Activated T-cell treated with anti-CD3 and anti-CD28 coated beads for 1 hour (primary cell): ENCODE data around the gene GPRC5C.
"Not testable (repeated sequence)": the region's sequence is repeated elsewhere in the genome, so short reads cannot be mapped to it uniquely, and the experiment has no call there.

Source experiments
- DNase-seq: peaks from one replicate; pipeline ENCODE4 v3.0.0-alpha.2; 2020; ENCODE audit warnings: low read depth

Gene GPRC5C

DNA sequence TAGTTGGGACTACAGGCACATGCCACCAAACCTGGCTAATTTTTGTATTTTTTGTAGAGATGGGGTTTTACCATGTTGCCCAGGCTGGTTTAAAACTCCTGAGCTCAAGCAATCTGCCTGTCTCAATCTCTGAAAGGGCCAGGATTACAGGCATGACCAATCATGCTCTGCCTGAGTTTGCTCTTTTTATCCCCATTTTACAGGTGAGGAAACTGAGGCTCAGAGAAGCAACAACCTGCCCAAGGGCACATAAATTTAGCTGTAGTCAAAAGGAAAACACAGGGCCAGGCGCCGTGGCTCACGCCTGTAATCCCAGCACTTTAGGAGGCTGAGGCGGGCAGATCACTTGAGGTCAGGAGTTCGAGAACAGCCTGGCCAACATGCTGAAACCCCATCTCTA is 26.6 kb upstream of the GPRC5C start:
- not testable (repeated sequence) for DNase-seq

DNA sequence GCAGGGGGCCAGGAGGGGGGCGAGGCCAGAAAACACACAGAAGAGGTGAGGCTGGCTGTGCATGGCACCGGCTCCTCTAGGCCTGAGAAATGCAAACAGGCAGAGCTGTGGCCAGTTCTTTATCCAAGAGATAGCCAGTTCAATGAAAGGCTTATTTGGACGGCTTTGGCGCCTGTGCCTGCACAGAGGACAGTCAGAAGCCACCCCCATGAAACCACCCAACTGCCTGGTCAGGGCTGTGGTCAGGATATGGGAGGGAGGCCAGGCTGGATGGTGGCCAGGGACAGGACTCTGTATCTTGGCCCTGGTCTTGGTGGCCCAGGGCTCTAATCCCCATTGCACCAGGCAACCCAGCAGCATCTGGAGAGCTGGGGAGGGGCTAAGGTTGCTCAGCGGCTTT is 24.5 kb upstream of the GPRC5C start:
- DNase-seq: no peak

DNA sequence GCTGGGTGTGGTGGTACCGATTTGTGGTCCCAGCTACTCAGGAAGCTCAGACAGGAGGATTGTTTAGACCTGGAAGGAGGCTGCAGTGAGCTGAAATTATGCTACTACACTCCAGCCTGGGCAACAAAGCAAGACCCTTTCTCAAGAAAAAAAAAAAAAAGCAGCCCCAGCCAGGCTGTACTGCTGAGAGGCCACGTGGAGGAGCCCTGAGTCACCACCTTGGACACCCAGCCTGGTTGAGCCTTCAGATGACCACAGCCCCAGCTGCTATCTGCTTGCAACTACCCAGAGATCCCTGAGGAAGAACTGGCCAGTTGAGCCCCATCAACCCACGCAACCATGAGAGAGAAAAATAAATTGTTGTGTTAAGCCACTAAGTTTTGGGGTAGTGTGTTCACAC is 23.6 kb upstream of the GPRC5C start:
- no peak for DNase-seq

DNA sequence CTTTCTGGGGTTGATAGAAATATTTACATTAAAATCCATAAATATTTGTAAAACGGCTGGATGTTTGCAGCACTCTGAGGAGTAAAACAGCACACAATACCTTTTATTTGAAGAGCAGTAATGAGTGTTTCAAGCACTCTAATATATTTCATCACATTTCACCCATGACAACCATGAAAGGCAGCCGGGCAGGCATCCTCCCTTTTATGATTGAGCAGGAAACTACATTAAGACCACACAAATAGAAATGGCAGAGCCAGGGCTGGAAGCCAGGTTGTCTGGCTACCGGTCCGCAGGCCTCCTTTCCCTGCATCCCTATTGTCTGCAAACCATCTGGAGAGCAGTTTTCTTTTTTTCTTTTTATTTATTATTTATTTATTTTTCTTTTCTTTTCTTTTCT is 23.1 kb upstream of the GPRC5C start:
- DNase-seq: no peak

DNA sequence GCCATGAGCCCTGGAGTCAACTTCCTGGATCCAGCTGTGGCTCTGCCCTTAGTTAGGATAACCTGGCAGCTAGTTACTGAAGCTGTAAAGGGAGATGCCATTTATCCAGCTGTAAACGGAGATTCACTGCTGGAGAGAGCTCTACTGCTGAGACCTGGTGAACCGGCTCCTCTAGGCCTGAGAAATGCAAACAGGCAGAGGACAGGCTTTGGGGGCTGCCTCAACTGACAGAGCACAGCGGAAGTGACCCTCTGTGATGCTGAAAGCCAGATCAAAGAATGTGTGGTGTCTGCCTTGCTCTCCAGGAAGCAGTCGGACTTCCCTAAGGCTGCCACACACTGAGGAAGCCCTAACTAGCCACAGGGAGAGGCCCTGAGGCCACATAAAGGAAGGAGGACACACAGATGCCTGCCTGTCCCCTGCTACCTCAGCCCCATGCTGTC is 21.9 kb upstream of the GPRC5C start:
- DNase-seq: no peak

DNA sequence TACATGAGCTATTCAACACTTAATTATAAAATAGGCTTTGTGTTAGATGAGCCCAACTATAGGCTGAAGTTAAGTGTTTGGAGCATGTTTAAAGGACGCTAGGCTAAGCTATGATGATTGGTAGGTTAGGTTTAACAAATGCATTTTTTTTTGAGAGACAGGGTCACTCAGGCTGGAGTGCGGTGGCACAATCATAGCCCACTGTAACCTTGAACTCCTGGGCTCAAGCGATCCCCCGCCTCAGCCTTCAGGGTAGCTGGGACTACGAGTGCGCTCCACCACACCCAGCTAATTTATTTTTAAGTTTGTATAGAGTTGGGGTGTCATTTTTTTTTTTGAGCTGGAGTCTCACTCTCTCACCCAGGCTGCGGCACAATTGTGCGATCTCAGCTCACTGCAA is 19.3 kb upstream of the GPRC5C start:
- DNase-seq: no peak

DNA sequence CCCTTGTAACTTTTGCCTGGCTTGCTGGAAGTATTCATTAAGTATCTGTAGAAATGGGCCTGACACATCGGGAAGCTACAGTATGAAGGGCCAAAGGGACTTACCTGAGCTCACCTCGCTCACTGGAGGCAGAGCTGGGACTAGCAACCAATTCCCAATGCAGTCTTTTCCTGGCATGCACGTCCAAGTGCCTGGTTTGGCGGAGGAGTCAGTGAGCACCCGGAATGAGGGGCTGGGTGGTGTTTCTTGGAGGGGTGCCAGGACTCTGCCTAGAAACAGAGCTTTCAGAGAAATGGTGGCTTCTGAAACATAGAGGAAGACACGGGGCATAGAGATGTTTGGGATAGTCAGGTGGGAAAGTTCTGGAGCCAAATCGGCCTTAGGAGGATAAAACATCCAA is 18.4 kb upstream of the GPRC5C start:
- DNase-seq: no peak

DNA sequence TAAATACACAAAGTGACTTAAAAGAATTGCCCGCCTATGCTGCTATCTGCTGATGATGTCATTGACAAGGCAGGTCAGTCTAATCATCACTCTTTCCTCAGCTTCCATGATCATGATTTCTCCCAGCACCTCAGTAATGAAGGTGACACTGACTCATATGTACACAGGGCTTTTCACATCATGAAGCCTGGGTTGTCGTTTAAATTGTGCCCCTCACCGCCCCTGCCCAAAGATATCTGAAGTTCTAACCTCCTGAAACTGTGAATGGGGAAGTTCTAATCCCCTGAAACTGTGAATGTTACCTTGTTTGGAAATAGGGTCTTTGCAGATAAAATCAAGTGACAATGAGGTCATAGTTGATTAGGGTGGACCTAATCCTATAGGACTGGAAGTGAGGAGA is 17.4 kb upstream of the GPRC5C start:
- DNase-seq: no peak

DNA sequence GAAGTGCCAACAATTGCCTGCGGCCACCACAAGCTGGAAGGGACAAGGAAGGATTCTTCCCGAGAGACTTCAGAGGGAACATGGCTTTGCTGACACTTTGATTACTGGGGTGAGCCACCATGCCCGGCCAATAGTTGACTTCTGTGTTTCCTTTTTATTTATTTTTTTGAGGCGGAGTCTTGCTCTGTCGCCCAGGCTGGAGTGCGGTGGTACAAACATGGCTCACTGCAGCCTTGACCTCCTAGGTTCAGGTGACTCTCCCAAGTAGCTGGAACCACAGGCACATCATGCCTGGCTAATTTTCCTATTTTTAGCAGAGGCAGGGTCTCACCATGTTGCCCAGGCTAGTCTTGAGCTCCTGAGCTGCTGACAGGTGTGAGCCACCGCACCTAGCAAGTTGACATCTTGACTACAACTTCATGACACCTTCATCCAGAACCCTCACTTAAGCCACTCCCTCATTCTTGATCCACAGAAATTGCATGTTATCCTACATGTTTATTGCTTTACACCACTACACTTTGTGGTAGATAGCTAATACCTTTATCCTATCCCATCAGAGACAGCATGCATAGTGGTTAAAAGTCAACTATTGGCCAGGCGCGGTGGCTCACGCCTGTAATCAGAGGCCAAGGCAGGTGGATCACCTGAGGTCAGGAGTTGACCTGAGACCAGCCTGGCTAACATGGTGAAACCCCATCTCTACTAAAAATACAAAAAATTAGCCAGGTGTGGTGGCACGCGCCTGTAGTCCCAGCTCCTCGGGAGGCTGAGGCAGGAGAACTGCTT is 16.1 kb upstream of the GPRC5C start:
- no peak for DNase-seq

DNA sequence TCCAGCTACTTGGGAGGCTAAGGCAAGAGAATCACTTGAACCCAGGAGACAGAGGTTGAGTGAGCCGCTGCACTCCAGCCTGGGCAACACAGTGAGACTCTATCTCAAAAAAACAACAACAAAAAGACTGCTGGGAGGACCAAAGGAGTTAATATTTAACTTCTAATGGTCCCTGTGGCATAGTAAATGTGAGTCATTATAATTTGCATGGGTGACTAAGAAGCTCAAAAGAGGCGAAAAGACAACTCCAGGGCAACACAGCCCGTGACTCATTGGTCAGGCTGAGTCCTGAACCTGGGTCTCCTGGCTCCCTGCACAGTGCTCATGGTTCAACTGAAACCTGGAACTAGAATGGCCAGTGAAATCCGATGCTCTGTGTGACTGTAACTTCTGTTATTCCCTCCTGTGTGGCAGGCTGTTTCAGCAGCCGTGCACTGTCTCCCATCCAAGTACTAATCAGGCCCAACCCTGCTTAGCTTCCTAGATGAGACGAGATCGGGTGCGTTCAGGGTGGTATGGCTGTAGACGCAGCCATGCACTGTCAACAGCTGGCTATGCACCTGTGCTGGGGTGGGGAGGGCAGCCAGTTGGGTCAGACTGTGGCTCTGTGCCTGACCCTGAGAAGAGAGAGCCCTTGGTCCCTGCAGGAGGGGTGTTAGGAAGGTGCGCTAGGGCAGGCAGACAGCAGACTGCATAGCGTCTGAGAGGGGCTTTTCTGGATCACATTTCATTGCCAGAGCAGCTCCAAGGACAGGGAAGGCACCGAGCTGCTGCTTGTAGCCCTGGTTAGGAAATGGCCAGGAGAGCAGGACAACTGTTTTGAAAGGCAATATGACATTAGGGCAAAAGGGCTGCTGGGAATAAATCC is 14.5 kb upstream of the GPRC5C start:
- DNase-seq: no peak

DNA sequence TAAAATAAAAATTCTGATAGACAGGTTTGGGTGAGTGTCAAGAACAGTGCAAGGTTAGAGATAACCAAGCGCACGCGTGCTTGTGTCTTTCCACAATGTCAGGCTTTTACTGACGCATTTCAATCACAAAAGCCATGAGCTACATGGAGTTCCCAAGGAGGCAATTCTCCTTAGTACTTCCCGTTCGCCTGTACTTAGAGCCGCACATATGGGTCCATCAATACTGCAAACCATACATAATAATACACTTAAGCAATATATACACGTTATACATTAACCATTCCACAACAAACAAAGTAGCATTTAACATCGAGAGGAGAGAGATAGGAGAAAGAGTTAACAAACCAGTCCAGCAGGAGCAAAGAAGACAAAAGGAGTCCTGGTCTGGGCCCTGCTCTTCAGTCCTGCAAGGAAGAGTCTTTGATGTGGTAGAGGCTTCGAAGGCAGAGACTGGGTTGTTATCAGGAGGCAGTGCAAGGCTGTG is 11.9 kb upstream of the GPRC5C start:
- DNase-seq: no peak

DNA sequence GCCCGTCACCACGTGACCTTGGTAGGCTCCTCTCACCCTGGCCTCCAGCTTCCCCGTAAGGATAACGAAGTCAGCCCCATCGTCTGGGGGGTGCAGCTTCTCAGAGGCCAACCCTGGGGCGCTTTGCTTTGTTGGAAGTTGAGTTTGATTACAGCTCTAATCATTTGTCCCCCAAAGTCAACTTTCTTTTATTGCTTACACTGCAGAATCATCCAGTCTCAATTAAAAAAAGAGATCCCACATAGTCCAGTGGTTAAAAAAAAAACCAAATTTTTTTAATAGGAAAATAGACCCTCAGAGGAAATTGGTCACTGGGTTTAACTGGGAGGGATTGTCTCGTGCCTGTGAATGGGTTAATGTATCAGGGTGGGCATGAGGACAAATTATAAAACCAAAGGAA is 7.8 kb upstream of the GPRC5C start:
- DNase-seq: no peak

DNA sequence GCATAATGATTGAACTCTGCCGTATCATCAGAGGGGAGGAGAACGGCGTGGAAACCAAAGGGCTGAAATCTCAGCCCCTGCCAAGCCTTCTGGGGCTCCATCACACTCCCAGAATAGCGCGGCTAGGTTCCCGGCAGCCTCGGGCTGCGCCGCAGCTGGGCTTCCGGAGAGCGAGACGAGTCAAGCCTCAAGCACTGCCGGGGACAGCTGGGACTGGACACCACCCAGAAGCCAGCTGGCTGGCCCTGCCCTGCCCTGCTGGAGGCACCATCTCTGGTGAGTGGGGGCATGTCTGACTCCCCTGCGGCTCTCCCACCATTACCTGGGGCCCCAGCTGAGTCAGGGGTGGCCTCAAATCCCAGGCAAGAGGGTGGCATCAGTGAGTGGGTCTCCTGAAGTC is 7.2 kb upstream of the GPRC5C start:
- no peak for DNase-seq

DNA sequence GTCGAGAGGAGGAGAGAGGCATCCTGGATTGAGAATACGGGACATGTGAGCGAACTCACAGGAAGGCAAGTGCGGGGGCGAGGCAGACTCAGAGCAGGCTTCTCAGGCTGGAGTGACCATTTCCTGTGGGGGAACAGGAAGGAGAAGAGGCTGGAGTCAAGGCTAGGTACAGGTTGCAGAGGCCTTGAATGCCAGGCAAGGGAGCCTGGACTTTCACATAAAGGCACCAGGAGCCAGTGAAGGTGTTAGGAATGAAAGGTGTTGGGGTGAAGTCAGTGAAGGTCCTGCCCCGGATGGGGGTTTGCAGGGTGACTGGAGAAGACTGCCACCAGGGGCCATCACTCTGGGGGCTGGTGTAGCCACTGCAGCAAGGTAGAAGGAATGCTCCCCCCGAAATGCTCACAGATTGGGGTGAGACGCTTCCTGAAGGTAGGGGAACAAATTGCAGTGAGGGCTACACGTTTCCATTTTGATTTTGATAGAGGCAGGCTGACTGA is 5.3 kb upstream of the GPRC5C start:
- DNase-seq: no peak

DNA sequence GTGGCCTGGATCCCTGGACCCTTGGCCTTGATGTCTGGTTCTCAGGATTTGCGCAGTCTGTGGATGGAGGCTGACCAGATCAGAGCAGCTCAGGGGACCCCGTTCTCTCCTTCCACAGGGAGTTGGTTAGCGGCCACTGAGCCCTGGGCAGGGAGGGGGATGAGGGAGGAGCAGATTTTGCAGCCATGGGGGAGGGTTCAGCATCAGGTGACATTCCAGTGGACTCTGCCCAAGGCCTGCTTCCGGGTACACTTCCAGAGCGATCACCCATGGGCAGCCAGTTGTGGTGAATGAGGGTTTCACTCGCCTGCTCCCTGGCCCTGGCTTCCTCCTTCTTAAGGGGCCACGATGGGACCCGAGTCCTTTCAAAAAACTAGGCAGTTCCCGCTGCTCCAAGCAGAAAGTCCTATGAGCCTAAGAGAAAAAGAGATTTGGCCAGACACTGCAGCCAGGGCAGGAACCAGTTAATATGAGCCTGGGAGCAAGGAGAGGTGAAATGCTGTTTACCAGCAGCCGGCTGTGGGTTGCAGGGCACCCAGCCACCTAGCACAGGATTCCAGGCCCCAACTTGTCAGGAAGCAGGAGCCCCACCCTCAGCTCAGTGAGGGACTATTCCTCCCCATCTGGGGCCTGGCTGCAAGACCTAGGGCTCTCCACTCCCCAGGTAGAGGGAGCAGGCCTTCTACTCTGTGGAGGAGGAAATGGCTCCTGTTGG is 4.7 kb upstream of the GPRC5C start:
- no peak for DNase-seq

DNA sequence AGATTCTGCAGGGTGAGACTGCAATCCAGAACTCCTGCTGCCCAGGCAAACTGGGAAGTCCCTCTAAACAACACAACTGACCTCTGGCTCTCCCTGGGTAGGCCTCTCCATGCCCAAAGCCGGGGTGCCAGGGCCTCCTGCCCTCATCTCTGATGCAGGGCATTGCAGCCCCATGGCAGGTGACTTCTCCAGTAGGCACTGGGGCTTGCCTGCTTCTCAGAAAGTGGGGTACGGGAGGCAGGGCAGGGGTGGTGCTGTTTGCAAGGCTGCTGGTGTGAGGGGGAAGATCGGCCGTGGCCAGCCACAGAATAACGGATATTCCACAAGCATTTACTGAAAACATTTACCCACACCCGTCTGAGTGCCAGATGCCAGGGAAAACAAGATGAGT is 4.1 kb upstream of the GPRC5C start:
- no peak for DNase-seq

DNA sequence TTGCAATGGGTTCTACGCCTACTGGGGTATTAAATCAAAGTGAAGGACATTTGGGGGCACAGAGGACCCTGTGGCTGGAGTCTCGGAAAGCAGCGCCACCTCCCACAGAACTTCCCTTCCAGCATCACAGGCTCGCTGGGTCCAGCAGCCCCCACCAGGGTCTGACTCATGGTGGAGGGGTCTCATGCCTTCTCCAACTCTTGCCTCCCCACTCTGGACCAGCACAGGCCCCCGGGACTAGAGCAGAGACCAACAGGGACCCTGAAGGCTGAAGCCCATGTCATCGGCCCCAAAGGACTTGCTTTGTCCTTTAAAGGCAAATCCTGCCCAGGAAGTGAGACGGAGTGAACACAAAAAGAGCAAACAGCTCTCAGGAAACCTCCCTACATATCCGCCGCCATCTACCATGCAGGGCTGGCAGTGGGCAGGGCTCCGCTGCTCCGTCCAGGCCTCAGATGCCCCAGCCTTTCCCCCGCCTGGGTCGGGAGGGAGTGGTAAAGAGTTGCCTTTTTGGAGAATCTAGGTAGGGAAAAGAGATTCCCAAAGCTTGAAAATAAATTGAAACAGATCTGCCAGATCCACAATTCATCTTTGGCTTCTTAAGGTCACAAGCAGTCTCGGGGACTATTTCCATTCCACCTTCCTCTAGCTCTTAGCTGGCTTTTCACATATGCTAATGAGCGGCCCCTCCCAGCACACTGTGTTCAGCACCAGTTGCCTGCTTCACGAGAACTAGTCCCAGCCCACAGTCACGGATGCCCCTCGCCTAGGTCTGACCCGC is 2.1 kb upstream of the GPRC5C start:
- no peak for DNase-seq

DNA sequence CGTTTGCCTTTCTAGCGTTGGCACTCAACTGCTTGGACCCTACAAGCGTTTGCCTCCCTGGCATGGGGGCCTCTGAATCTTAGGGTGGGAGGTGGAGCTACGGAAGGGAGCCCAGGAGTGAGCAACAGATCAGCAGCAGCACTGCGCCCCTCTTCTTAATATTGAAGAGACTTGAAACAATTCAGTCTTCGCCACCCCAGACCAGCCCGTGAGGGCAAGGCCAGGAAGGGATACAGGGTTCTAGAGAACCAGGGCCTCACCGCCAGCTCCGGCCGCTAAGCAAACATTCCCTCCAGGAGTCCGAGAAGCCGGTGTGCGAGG is 1.5 kb upstream of the GPRC5C start:
- DNase-seq: no peak

DNA sequence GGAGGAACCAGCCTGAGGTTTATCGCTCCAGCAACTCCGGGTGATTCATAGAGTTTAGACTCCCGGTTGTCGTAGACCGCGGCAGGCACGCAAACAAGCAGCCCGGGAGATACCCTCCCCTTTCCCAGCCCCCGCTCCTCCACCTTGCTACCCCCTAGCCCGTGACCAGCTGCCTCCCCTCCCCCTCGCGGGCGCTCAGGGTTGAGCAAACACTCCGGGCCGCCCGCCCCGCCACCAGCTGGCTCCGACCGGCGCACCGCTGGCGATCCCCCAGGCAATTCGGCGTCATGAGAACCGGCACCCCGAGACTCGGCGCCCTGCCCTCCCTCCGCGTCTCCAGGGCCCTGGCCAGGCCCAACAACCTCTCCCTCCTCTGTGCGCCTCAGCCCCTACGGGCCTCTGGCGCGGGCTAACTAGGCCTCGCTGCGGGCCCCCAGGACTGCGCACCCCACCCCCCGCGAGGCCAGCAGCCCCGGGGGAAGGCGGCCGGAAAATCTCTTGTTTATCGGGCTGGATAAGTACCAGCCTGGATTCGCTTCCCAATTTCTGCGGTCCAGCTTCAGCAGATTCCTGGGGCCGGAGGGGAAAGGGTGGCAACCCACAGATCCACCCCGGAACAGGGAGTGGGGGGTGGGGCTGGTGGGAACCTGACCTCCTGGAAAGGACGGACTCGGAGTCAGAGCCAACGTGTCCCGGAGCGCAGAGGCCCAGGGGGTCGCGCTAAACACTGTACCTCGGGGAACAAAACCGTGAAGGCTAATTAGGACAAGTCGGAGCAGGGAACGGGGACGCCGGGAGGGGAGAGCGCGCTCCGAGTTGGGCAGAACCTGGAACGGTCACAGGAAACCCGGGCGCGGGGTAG is 951 bp upstream of the GPRC5C start:
- no peak for DNase-seq

DNA sequence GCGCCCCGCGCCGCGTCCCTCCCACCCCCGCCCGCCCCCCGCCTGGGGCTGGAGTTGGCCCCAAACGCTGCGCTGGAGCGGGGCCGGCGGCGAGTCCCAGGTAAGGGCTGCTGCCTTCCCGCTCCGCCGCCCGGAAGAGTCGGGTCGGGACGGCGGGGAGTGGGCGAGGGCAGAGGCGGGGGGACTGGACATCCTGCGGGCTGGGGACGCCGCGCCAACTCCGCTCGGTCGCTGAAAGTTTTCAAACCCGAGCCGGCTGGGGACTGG is 469 bp downstream of the GPRC5C start:
- no peak for DNase-seq

DNA sequence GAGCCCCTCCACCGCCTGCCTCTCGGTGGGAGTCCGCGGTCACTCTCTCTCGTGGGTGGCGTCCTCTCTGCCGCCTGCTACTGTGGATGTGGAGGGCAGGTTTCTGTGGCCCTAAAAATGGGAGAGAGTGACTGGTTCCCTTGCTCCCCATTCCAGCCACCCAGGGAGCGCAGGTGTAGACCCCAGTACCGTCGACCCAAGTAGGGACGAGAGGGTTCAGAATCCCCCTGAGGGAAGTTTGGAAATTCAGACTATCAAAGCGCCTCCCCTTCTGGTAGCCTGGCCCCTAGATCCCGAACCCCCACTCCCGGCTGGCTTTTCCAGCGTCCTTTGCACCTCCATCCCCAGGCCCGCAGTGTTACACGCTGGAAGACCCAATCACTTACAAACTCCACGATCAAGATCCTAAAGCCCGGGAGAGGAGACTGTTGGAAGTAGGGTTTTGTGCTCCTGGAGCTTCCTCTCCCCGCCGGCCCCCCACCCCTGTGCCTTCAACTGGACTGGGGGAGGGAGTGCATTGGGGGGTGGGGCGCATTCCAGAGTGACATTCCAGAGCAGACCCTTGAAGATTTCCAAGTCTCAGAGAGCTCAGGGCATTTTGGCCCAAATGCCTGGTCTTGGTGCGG is 991 bp downstream of the GPRC5C start:
- no peak for DNase-seq
